DND-41 (cell line): ENCODE data around the gene SFTA2.

Experiments used
- EZH2 ChIP-seq: IDR thresholded peaks from 3 replicates; pipeline ENCODE4 v1.6.1; 2012; ENCODE audit warnings: borderline replicate concordance, low read depth, mild to moderate bottlenecking, moderate library complexity, low read length, inconsistent platforms; ENCODE audit not compliant: severe bottlenecking
- TF ChIP-seq, protein P1 (sequence below): IDR thresholded peaks from 2 replicates; pipeline ENCODE4 v1.5.1; 2012; ENCODE audit warnings: borderline replicate concordance, low read length, moderate library complexity, mild to moderate bottlenecking; ENCODE audit not compliant: poor library complexity, severe bottlenecking; ENCODE audit errors: extremely low read depth

DNA sequence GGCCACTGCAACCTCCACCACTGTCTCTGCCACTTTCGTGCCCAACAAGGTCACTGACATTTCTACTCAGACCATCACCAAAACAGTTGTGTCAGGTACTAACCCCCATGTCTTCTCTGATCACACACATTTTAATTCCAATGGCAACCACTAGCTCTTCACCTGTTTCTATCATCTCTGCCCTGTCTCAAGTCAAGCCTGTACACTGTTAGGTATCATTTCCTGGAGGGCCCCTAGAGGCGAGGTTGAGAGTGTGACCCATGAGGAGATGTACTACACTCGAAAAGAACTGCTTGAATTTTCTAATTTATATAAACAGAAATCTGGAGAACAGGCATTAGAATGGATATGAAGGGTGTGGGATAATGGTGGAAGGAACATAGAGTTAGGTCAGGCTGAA is 34.2 kb upstream of the SFTA2 start:
- TF ChIP-seq, protein P1, sequence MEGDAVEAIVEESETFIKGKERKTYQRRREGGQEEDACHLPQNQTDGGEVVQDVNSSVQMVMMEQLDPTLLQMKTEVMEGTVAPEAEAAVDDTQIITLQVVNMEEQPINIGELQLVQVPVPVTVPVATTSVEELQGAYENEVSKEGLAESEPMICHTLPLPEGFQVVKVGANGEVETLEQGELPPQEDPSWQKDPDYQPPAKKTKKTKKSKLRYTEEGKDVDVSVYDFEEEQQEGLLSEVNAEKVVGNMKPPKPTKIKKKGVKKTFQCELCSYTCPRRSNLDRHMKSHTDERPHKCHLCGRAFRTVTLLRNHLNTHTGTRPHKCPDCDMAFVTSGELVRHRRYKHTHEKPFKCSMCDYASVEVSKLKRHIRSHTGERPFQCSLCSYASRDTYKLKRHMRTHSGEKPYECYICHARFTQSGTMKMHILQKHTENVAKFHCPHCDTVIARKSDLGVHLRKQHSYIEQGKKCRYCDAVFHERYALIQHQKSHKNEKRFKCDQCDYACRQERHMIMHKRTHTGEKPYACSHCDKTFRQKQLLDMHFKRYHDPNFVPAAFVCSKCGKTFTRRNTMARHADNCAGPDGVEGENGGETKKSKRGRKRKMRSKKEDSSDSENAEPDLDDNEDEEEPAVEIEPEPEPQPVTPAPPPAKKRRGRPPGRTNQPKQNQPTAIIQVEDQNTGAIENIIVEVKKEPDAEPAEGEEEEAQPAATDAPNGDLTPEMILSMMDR: no peak
- TF ChIP-seq EZH2: no peak
